Measurements from ENCODE around the gene CD59.

The CD59 gene

GRCh38 chr11:33674035-33674814 is 62.0 kb downstream of the CD59 start:
- no peak overlapping the region for H3K4me3 ChIP-seq (ENCODE audit: low read depth, low read length)
- TF ChIP-seq POLR2A (IDR thresholded peaks at IDR 0.05; ENCODE audit: extremely low read depth, insufficient read length): no peak
- TF ChIP-seq MAX (IDR thresholded peaks at IDR 0.05; ENCODE audit: low read depth, low read length): no peak
- no peak for TF ChIP-seq MYC (IDR thresholded peaks at IDR 0.05; ENCODE audit: low read depth, low read length)
- no peak for TF ChIP-seq CTCF (IDR thresholded peaks at IDR 0.05; ENCODE audit: low read depth, low read length)
- DNase-seq (ENCODE audit: low read depth): no peak

- no peak for DNase-seq (ENCODE audit: low read depth)
- H3K4me3 ChIP-seq (ENCODE audit: low read depth, low read length): no peak overlapping the region
- TF ChIP-seq MYC (IDR thresholded peaks at IDR 0.05; ENCODE audit: low read depth, low read length): no peak
- TF ChIP-seq MAX (IDR thresholded peaks at IDR 0.05; ENCODE audit: low read depth, low read length): no peak
- TF ChIP-seq POLR2A (IDR thresholded peaks at IDR 0.05; ENCODE audit: extremely low read depth, insufficient read length): no peak
- TF ChIP-seq CTCF (IDR thresholded peaks at IDR 0.05; ENCODE audit: low read depth, low read length): no peak
Measured at GRCh38 chr11:33672273-33672672, 64.0 kb downstream of the CD59 start.

GRCh38 chr11:33670250-33671011 is 65.8 kb downstream of the CD59 start:
- no peak for TF ChIP-seq CTCF (IDR thresholded peaks at IDR 0.05; ENCODE audit: low read depth, low read length)
- no peak for TF ChIP-seq MYC (IDR thresholded peaks at IDR 0.05; ENCODE audit: low read depth, low read length)
- TF ChIP-seq POLR2A (IDR thresholded peaks at IDR 0.05; ENCODE audit: extremely low read depth, insufficient read length): no peak
- no peak; the same call in 1 of the 2 replicates for TF ChIP-seq MAX (IDR thresholded peaks at IDR 0.05; ENCODE audit: low read depth, low read length)
- DNase-seq (ENCODE audit: low read depth): peak; percentile 34
- no peak overlapping the region for H3K4me3 ChIP-seq (ENCODE audit: low read depth, low read length)

DNA sequence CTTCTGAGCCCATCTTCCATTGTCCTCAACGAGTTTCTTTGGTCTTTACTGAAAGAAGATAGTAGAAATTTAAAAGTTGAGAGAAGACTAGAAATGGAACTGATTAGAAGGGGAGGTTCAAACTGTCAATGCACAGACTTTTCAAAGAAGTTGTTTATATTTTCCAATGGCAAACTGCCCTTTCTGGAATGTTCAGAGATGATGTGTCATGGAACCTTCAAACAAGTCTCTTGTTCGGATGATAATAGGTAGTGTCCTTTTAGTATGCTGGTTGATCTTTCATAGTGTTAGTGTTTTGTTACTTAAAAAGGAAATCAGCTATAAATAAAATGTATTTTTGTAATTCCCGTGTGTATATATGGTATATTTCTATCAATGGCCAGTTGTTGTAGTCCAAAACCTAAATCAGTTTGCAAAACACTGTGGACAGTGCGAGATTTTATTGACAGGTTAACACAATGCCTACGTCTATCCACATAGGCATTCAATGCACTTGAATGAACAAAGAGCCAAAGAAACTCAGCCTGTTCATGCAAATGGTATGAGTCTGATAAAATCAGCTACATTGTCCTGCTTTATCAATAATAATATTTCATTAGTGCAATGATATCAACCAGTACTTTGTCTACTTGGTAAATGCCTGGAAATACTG is 66.5 kb downstream of the CD59 start:
- no peak for TF ChIP-seq MYC (IDR thresholded peaks at IDR 0.05; ENCODE audit: low read depth, low read length)
- no peak for TF ChIP-seq POLR2A (IDR thresholded peaks at IDR 0.05; ENCODE audit: extremely low read depth, insufficient read length)
- H3K4me3 ChIP-seq (ENCODE audit: low read depth, low read length): no peak overlapping the region
- DNase-seq (ENCODE audit: low read depth): no peak

GRCh38 chr11:33668951-33669596 is 67.1 kb downstream of the CD59 start:
- TF ChIP-seq MYC (IDR thresholded peaks at IDR 0.05; ENCODE audit: low read depth, low read length): no peak
- no peak for TF ChIP-seq POLR2A (IDR thresholded peaks at IDR 0.05; ENCODE audit: extremely low read depth, insufficient read length)
- no peak for TF ChIP-seq MAX (IDR thresholded peaks at IDR 0.05; ENCODE audit: low read depth, low read length)
- TF ChIP-seq CTCF (IDR thresholded peaks at IDR 0.05; ENCODE audit: low read depth, low read length): no peak
- DNase-seq (ENCODE audit: low read depth): no peak
- H3K4me3 ChIP-seq (ENCODE audit: low read depth, low read length): no peak overlapping the region

All from NB4 (cell line).